NCI-H2196 treated with DMSO at 0.1 percent for 48 hours (cell line): ENCODE measurements around the gene CGB2.
"Not testable (repeated sequence)": the region's sequence is repeated elsewhere in the genome, so short reads cannot be mapped to it uniquely, and the experiment has no call there.

ENCODE experiments used
- DNase-seq: peaks from one replicate; lab custom pipeline; 2025; ENCODE audit not compliant: unreplicated experiment; lab: John Stamatoyannopoulos, UW

The CGB2 gene

DNA sequence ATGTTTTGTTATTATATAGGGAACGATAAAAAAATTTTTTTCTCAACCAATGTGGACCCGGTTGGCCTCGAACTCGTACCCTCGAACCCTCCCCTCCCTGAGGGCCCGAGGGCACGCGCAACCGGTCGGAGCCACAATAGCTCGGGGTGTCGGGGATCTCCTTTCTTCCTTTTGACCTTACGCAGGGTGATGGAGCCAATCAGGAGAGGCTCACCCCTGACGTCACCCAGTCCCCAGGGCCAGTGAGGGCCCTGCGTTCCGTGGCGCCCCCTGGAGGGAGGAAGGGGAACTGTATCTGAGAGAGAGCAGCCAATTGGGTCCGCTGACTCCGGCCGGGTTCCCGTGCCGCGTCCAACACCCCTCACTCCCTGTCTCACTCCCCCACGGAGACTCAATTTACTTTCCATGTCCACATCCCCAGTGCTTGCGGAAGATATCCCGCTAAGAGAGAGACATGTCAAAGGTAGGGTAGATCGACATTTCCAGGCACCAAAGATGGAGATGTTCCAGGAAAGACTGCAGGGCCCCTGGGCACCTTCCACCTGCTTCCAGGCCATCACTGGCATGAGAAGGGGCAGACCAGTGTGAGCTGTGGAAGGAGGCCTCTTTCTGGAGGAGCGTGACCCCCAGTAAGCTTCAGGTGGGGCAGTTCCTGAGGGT, at the start of gene CGB2:
TSS of gene CGB2 (plus strand) at position 249 of the 660 bp plus-strand sequence. CDS start at position 455, 206 bp downstream.
- not testable (repeated sequence) for DNase-seq

- no peak for DNase-seq
These were observed 49.4 kb upstream of the CGB2 start for GRCh38 chr19:48982280-48982679.

- no peak for DNase-seq
These were observed 46.0 kb upstream of the CGB2 start for GRCh38 chr19:48985711-48986110.

GRCh38 chr19:48986211-48986610, 45.5 kb upstream of the CGB2 start:
- DNase-seq = no peak

- no peak for DNase-seq
These were observed 44.4 kb upstream of the CGB2 start for GRCh38 chr19:48987323-48987722.

DNA sequence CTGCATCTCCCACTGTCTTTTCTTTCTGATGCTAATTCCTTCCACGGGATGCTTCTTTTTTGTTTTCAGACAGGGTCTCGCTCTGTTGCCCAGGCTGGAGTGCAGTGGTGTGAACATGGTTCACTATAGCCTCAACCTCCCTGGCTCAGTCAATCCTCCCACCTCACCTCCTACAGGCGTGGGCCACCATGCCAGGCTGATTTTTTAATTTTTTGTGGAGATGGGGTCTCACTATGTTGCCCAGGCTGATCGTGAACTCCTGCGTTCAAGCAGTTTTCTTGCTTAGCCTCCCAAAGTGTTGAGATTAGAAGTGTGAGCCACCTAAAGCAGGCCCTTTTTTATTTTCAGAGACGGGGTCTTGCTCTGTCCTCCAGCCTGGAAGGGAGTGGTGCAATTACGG, 43.4 kb upstream of the CGB2 start:
- DNase-seq = no peak

DNA sequence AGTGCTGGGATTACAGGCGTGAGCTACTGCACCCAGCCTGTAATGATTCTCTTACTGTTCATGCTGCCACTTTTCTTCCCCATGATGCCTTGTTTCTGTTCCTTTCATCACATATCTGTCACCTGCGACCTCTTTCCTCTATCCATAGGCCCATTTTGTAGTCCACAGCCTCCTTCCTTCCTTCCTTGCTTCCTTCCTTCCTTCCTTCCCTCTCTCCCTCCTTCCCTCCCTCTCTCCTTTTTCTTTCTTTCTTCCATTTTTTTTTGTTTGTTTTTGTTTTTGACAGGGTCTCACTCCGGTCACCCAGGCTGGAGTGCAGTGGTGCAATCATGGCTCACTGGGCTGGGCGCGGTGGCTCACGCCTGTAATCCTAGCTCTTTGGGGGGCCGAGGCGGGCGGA, 42.8 kb upstream of the CGB2 start:
- no peak for DNase-seq

- no peak for DNase-seq
These were observed 41.9 kb upstream of the CGB2 start for GRCh38 chr19:48989701-48990291.

GRCh38 chr19:48990400-48990799, 41.3 kb upstream of the CGB2 start:
- no peak for DNase-seq

- DNase-seq = no peak
These were observed 40.6 kb upstream of the CGB2 start for GRCh38 chr19:48991011-48991609.

DNA sequence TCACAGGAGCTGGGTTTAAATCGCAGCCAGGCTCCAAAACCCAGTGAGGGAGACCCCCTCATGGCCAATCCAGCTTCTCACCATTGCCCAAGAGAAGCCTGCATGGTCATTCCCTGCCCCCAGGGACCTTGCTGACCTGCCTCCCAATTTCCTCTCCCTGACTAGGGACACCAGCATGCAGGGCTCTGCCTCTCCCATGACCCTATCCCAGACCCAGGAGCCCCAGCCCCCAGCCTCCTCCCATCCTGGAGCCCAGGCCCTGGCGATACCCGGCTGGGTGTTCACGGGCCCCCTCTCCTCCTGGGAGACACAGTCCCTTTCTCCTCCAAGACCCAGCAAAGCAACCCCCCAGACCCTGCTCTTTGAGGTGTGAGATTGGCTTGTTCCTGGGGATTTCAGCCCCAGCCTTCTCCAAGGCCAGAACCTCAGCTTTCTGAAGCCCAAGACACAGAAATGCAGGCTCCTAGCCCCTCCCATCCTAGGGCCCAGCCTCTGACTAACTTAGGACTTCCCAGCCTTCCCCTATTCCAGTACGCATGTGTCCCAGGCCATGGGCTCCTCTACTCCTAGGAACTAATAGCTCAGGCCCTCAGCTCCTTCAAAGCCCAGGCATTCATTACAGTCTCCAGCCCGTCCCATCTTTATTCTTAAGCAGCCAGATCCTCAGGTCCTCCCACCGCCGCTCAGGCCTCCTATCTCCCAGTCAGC, 39.7 kb upstream of the CGB2 start:
- no peak for DNase-seq

DNA sequence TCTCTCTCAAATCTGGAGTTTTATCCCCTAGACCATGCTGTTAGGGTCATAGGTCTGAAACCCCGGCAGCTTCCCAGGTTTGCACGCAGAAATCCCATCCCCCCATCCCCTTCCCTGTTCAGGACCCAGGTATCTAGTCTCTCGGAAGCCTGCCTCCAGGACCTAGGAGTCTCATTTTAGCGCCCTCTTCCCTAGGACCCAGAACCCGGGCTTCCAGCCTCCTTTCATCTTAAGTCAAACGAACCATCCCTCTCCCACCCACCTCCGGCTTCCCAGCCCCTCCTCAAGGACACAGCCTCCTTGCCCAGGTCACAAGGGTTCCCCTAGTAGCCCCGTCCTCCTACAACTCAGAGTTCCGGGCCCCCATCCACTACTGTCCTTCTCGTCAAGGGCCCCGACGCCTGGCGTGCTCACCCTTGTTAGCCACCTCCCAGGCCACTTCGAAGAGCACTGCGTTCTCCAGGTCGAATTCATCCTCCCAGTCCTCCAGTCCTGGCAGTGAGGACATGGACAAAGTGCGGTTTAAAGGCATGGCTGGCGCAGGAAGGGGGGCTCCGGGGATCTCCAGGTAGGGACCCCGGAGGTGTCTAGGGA, 39.0 kb upstream of the CGB2 start:
- no peak for DNase-seq

DNA sequence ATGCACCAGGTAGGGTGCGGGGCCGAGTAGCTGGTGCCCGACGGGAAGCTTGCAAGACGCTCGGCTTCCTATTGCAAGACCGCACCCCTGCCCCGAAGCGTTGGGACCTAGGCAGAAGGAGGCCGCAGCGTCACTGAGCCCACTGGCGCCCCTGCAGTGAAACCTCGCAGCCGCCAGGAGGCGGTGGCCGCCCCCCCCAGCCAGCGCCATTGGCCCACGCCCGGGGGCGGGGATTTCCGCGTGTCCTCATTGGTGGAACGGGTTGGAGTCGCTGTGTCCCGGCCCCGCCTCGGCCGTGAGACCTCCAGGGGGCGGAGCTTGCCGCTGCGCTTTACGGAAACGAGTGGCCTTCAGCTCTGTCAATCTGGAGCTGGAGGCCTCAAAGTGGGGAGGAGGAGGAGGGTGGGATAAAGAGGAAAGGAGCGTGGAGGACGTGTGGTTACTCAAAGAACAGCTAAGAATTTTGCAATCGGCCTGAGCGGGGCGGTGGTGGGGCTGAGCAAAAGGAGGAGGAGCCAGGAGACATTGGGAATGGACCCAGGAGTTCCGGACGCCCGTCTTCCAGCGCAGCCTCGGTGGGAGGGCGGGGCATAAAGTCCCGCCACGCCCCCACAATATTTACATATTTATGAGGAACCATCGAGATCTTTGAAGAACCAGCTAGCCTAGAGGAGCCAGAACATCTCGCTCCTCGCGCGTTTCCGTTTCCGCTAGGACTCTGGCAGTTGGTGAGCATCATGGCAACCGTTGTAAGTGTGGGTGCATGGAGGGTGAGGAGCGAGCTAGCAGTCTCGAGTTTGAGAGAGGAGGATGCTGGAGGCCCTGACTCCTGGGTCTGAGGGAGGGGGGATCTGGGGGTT, 38.3 kb upstream of the CGB2 start, which contains the start of the genes GYS1 and RUVBL2:
TSS of gene GYS1 (minus strand) at position 135 of the 860 bp plus-strand sequence. CDS start 197 bp downstream, outside the sequence.
TSS of gene RUVBL2 (plus strand) at position 713 of the 860 bp plus-strand sequence. CDS start at position 738, 25 bp downstream.
- peak; percentile 99 for DNase-seq

- no peak for DNase-seq
These were observed 37.7 kb upstream of the CGB2 start for GRCh38 chr19:48994035-48994386.

DNA sequence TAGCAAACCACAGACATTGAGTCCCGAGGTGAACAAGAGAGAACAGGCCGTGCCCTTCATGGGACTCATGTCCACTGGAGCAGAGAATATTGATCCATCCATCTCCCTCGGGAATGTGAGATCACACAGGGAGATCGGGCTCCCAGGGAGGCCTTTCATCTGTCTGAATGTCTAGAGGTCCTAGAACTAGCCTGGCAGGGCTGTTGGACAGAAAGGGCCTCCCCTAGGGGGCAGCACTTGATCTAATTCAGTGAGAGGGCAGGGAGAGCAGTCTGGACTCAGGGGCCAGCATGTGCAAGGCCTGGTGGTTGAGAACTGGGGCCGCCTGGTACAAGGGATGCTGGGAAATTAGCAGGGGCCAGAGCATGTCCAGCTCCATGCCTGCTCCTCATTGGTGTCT, 33.7 kb upstream of the CGB2 start:
- DNase-seq = peak; percentile 37

DNA sequence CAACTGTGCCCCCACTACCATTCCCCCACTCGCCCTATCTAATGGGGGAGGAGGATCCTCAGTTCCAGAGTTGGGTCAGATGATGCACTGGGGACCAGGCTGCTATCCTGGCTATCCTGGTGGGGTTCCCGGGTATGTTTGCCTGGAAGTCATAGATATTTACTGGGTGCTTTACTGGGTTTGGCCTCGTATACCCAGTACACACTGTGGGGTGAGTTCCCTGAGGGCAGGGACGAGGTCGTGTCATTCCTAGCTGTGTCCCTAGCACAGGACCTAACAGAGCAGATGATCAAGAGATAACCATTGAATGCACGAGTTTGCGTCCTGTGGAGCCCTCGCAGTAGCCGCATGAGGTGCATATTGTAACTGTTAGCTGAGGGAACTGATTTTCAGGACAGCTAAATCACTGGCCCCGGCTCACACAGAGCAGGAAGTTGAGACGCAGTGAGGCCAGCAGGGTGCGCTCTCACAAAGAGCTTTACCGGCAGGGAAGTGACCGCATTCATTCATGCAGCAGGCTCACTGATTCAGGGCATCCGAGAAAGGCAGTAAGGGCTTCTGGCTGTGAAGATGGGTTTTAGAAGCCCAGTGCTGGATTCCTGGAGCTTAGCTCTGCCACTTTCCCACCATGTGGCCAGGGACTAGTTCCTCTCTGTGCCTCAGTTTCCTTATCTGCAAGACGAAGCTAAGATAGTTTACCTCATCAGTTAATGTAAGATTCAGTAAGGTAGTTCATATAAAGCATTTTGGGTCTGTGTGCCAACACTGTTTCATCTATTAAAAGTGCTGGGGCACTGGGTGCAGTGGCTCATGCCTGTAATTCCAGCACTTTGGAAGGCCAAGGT, 32.0 kb upstream of the CGB2 start:
- no peak for DNase-seq

- DNase-seq = no peak
These were observed 27.6 kb upstream of the CGB2 start for GRCh38 chr19:49004133-49004532.

GRCh38 chr19:49004964-49005614, 26.6 kb upstream of the CGB2 start:
- DNase-seq = no peak

GRCh38 chr19:49006905-49007304, 24.8 kb upstream of the CGB2 start:
- DNase-seq = no peak
